ENCODE measurements around the gene CSAD.

CSAD gene

GRCh38 chr12:53180220-53180930 lies at the start of gene CSAD, which contains the start of gene ZNF740:
CSAD (minus strand) TSS chr12:53180925; CDS start chr12:53173470, 7,455 bp downstream.
ZNF740 (plus strand) TSS chr12:53180722; CDS start chr12:53181984, 1,262 bp downstream.
- DNase-seq (ENCODE audit: low read depth) = peak; percentile 98

- DNase-seq (ENCODE audit: low read depth) = no peak
Observed at GRCh38 chr12:53230108-53230845, 49.6 kb upstream of the CSAD start.

DNA sequence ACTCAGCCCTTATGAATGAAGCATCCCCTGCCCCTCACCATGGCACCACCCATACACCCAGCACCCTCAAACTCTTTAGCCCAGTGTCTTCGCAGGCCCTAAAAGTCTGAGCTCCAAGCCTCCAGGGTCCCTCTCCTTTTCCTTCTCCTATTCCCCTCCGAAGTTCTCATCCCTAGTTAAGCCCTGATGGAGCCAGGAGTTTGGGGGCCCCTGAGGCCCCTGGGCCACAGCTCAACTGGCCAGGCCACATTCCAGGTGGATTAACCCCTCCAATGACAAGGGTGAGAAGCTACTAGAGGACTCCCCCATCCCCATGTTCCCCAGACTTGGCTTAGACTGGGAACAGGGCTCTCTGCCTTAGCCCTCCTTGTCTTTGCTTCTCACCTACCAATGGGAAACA lies 48.7 kb upstream of the CSAD start:
- DNase-seq (ENCODE audit: low read depth) = no peak

GRCh38 chr12:53227836-53228235 lies 47.1 kb upstream of the CSAD start:
- no peak for DNase-seq (ENCODE audit: low read depth)

- no peak for DNase-seq (ENCODE audit: low read depth)
Observed at GRCh38 chr12:53227341-53227740, 46.6 kb upstream of the CSAD start.

DNA sequence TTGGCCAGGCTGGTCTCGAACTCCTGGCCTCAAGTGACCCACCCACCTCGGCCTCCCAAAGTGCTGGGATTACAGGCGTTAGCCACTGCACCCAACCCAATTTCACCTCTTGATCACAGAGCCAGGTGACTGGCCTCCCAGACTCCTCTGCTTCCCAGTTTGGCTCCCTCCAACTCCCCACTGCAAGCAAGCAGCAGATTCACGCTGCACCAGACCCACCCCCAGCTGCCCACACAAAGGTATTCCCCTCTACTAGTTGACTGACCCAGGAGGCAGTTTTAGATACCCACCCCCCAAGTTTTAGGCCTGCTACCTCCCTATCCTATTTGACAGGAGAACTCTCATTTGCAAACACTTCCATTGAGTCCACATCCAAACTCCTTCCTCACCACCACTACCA lies 46.1 kb upstream of the CSAD start:
- no peak for DNase-seq (ENCODE audit: low read depth)

- DNase-seq (ENCODE audit: low read depth) = no peak
Observed at GRCh38 chr12:53225635-53226424, 45.1 kb upstream of the CSAD start.

DNA sequence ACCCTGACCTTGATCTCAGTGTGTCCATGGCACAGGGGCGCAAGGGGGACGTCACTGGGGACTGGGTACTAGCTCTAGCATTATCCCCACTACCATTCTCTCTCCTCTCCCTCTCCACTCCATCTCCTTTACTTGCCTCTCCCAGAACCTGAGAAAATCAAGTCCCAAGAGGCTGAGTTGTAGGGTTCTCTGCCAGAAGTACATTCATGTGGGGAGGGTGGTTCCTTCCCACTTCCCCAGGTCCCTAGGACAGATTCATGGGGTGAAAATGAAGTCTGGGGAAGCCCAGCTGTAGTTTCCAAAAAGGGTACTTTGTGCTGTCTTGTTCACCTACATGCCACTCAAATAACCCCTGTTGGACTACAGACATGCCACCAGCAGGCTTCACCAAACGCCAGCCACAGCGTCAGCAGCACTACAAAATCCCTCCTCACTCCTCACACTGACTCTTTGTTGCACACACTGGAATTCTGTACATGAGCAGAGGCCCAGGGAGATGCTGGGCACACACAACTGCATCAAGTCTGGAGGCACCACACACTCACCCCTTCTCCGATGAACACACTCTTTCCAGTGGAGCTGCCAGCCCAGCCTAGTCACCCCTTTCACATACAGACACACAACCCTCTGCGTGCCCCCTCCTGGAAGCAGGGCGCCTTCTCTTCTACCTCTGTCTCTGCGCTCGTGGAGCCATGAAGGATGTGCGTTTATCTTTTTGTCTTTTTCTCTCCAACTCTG lies 44.3 kb upstream of the CSAD start:
- DNase-seq (ENCODE audit: low read depth) = no peak

GRCh38 chr12:53224061-53224896 lies 43.6 kb upstream of the CSAD start:
- no peak for DNase-seq (ENCODE audit: low read depth)

DNA sequence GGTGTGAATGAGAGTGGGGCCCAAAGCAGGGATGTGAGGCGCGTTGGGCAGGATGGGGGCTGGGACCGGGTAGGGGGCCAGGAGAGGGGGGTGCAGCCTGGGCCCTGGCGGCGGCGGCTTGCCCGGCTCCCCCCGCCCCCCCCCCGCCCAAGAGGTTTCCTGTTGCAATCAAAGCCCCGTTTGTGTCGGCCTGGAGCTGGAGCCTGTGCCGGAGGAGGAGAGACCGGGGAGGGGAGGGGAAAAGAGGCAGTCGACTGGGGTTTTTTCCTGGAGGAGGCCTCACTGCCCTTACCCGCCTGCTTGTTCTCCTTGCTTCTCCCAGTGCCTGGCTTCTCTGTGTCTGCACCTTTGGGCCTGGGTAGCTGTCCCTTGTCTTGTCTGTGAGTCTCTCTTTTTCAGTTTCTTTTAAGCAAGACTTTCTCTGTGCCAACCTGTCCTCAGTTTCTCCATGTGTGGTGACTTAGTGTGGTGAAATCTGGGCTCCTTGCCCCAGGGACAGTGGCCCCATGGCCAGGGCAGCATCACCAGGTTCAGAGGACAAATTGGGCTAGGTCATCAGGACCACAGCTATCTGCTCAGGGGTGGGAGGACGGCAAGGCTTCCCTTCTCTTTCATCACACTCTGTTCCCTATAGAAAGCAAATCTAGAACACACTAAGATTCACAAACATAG lies 42.8 kb upstream of the CSAD start:
- DNase-seq (ENCODE audit: low read depth) = no peak

- no peak for DNase-seq (ENCODE audit: low read depth)
Observed at GRCh38 chr12:53222806-53223261, 42.1 kb upstream of the CSAD start.

DNA sequence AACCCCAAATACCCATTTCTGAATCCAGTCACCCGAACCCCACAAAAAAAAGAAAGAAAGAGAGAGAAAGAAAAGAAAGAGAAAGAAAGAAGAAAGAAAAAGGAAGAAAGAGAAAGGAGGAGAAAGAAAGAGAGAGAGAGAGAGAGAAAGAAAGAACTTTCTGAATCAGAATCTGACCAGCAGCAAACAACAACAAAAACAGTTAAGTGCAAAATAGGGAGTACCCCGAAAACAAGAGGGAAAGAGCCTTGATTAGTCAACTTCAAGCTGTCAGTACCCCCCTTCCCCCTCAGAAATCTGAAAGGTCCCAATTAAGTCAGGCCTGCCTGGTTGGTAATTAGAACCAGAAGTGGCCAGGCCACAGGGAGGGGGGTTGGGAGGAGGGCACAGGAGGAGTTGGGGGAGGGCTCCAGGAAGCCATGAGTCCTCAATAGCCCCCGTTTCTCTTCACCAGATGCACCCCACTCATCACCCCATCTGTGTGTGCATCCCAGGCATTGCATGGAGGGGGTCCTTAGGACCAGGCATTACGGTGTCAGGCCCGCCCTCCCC lies 41.5 kb upstream of the CSAD start:
- DNase-seq (ENCODE audit: low read depth) = no peak

DNA sequence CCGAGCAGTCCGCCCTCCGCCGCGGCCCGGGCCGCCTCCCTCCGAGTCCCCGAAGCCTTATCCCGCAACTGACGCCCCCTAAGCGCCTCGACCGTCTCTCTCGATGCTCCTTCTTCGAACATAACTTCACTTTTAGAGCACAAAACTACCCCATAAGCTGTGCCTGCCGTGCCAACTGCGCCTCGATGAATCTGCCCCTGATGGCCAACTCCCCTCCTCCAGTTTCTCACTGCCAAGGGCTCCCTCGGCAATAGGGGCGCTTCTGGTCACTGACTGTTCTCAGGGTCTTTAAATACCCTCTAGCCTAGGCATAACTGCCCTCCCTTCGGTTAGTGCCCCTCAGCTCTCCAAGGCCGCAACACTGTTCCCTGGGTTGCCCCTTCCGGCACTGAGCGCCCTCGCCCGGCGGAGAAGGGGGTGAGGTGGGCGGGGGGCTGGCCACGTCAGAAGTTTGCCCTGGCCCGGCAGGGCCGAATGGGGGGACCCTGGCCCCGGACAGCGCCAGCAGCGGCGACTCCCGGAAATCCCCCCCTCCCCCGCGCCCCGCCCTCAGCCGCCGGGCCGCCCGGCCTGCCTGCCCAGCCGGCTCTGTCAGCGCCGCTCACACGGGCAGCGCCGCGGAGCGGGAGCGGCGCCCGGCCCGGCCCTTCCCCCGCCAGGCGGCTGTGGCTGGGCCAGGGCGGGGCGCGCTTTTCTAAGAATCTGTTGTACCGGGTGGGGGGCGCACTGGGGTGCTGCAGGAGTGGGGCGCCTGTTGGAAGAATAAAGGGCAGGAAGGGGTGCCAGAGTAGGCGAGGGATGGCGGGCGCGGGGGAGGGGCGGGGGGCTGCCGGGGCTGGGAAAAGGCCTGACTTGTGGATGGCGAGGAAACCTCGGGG lies 40.7 kb upstream of the CSAD start:
- no peak for DNase-seq (ENCODE audit: low read depth)

GRCh38 chr12:53220694-53221202 lies 40.0 kb upstream of the CSAD start:
- peak; percentile 83 for DNase-seq (ENCODE audit: low read depth)

- peak; percentile 76 for DNase-seq (ENCODE audit: low read depth)
Observed at GRCh38 chr12:53219956-53220693, 39.4 kb upstream of the CSAD start.

DNA sequence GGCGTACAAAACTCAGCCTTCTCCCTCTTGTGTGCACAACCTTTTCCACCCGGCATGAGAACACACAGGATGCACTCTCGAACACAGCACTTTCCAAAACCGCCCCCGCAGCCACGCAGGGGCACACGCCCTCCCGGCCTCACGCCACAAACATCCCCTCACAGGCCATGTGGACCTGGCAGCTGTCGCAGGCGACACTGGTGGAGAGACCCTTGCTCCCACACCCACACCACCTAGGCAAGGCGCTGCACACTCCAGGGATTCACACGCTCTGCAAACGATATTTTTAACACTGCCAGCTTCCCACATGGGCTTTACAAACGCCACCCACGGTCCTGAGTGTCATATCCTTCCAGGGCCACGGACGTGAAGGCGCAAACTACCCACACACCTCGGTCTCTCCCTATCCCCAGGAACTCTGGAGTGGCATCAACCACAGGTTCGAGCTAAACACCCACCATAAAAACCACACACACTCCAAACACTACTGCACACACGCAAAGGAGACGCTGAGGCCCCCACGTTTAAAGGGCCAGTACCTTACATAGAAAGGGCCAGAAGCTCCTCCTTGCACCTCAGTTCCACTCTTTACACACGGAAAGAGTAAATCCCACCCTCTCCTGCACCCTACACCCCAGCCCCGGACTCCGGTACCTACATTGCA lies 38.7 kb upstream of the CSAD start:
- peak; percentile 65 for DNase-seq (ENCODE audit: low read depth)

DNA sequence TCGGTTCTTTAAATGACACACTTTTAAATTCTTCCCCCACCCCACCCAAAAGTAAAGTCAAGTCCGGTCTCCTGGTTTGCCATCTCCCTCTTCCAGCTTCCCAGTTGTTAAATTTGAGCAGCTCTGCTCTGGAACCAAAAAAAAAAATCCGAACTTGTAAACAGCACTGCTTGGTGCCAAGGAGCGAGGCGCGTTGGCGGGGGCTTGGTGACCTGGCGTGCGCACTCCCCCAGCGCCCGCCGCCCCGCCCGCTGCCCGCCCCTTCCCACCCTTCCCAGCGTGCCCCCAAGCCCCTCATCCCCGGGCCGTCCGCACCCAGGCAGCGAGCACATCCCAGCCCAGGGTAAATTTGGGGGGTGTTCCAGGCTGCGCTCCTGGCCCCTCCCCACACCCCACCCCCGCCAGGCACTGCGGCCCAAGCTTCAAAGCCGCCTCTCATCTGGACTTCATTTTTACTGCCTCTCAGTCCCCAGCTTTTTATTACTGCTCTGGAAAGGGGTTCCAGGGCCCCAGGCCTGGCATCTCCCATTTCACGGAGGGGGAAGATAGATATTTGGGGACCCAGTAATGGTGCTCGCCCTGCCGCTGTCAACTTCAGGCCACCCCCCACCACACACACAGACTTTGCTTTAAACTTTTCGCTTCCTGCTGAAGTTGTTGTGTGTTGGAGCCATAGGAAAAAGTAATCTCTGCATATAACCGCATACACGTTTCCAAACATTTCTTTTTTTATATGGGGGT lies 38.0 kb upstream of the CSAD start:
- no peak for DNase-seq (ENCODE audit: low read depth)

Measured in activated T-cell treated with anti-CD3 and anti-CD28 coated beads for 48 hours (primary cell).